ENCODE results near the gene AOC2.
A peak's percentile ranks its signal among the peaks of the same experiment; 100 is the strongest.
"Not testable (repeated sequence)": the region's sequence is repeated elsewhere in the genome, so short reads cannot be mapped to it uniquely, and the experiment has no call there.

Gene AOC2

DNA sequence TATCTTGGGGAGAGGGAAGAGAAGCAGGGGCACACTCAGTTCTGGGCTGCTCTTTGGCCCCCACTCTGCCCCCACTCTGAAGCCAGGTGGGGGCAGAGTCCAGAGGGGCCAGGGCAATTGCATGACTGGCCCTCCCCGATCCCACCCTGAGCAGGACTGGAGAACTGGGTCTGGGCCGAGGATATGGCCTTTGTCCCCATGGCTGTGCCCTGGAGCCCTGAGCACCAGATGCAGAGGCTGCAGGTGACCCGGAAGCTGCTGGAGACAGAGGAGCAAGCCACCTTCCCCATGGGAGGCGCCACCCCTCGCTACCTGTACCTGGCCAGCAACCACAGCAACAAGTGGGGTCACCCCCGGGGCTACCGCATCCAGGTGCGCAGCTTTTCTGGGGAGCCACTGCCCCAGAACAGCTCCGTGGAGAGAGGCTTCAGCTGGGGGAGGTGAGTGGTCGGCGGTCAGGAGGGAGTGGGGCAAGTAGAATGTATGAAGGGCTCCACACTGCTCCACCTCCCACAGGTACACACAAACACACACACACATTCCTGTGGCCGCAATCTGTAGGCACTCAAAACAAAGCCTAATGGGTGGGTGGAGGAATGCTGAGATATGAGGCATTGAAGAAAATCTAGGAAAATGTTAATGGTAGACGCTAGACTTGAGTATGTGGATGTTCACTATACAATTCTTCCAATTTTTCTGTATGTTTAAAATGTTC is 28.0 kb downstream of the AOC2 start:
- no peak for DNase-seq (ENCODE audit: low read depth)
- no peak overlapping the region for H3K4me3 ChIP-seq (ENCODE audit: low read depth, low read length)
- no peak for TF ChIP-seq CTCF (IDR thresholded peaks at IDR 0.05; ENCODE audit: control insufficient read depth, extremely low read depth, insufficient read depth)

DNA sequence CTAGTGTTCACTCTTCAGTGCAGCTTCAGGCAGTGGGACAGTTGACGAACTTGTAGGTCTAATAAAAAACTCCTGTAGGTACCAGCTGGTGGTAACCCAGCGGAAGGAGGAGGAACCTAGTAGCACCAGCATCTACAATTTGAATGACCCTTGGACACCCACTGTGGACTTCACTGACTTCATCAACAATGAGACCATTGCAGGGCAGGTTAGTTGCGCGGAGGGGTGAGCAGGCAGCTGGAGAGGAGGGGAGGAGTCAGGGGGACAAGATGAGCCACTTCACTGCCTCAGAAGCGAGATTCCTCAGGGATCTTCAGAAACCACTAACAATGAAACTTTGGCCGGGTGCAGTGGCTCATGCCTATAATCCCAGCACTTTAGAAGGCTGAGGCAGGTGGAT is 28.9 kb downstream of the AOC2 start:
- TF ChIP-seq CTCF (IDR thresholded peaks at IDR 0.05; ENCODE audit: control insufficient read depth, extremely low read depth, insufficient read depth): no peak
- DNase-seq (ENCODE audit: low read depth): no peak
- no peak overlapping the region for H3K4me3 ChIP-seq (ENCODE audit: low read depth, low read length)

GRCh38 chr17:42873932-42874695 is 29.7 kb downstream of the AOC2 start:
- not testable (repeated sequence) for DNase-seq (ENCODE audit: low read depth); H3K4me3 ChIP-seq (ENCODE audit: low read depth, low read length)

DNA sequence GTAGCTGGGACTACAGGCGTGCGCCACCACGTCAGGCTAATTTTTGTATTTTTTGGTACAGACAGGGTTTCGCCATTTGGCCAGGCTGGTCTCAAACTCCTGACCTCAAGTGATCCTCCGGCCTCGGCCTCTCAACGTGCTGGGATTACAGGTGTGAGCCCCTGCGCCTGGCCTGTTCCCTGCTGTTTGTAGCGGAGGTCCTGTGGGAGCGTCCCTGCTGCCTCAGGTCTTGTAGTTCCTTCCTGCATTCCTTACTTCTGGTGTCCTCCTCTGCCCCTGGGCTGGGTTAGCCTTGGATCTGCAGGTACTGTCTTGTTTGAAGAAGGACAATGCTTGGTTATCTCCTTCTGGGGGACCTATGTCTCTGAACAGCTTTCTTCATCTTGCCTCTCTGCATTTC is 32.7 kb downstream of the AOC2 start:
- no peak overlapping the region for H3K4me3 ChIP-seq (ENCODE audit: low read depth, low read length)
- TF ChIP-seq CTCF (IDR thresholded peaks at IDR 0.05; ENCODE audit: control insufficient read depth, extremely low read depth, insufficient read depth): no peak
- no peak for DNase-seq (ENCODE audit: low read depth)

GRCh38 chr17:42878123-42878880 is 33.9 kb downstream of the AOC2 start:
- DNase-seq (ENCODE audit: low read depth): peak; percentile 10
- no peak for TF ChIP-seq CTCF (IDR thresholded peaks at IDR 0.05; ENCODE audit: control insufficient read depth, extremely low read depth, insufficient read depth)
- H3K4me3 ChIP-seq (ENCODE audit: low read depth, low read length): no peak overlapping the region

GRCh38 chr17:42878924-42879595 is 34.7 kb downstream of the AOC2 start:
- no peak for TF ChIP-seq CTCF (IDR thresholded peaks at IDR 0.05; ENCODE audit: control insufficient read depth, extremely low read depth, insufficient read depth)
- no peak for DNase-seq (ENCODE audit: low read depth)
- H3K4me3 ChIP-seq (ENCODE audit: low read depth, low read length): no peak overlapping the region

GRCh38 chr17:42879596-42879985 is 35.2 kb downstream of the AOC2 start:
- no peak overlapping the region for H3K4me3 ChIP-seq (ENCODE audit: low read depth, low read length)
- TF ChIP-seq CTCF (IDR thresholded peaks at IDR 0.05; ENCODE audit: control insufficient read depth, extremely low read depth, insufficient read depth): no peak
- no peak for DNase-seq (ENCODE audit: low read depth)
